Calu3 (cell line): ENCODE data around the gene INO80E. TPM values are rescaled to one million over a fixed set of nuclear protein-coding genes. Genes with fewer than 3 reads are reported as not detected.

Source experiments
- Bru-seq: library from RNA; stranded (reverse); fragments of 400-500 nt; gene quantifications from one replicate; lab custom pipeline; 2021; lab: Mats Ljungman, UMichigan
- BruChase-seq, 2 experiments: library from RNA; stranded (reverse); fragments of 400-500 nt; gene quantifications; one replicate each; lab custom pipeline; 2021; lab: Mats Ljungman, UMichigan
- BruUV-seq: library from RNA; stranded (reverse); fragments of 400-500 nt; replicated peaks from 2 replicates; lab custom pipeline; 2021; lab: Mats Ljungman, UMichigan
- CTCF ChIA-PET: fragments of 300-600 bp; sonication (Branson Sonifier 250); formaldehyde crosslinking; loops from one replicate; lab custom pipeline; 2022; ENCODE audit warnings: antibody characterized with exemption; lab: Charles Lee
- DNase-seq: peaks from one replicate; pipeline ENCODE4 v3.0.0; 2022
- H3K27ac Mint-ChIP-seq: one replicate; pipeline ENCODE4 v1.8.0; 2022; ENCODE audit warnings: mixed read lengths; ENCODE audit not compliant: unreplicated experiment
- H3K27me3 Mint-ChIP-seq: one replicate; pipeline ENCODE4 v1.8.0; 2022; ENCODE audit warnings: mixed read lengths; ENCODE audit not compliant: unreplicated experiment
- H3K36me3 Mint-ChIP-seq: one replicate; pipeline ENCODE4 v1.8.0; 2022; ENCODE audit warnings: mild to moderate bottlenecking, moderate library complexity, mixed read lengths; ENCODE audit not compliant: insufficient read depth, unreplicated experiment
- H3K4me1 Mint-ChIP-seq: one replicate; pipeline ENCODE4 v1.8.0; 2022; ENCODE audit warnings: mild to moderate bottlenecking, low read depth, mixed read lengths; ENCODE audit not compliant: unreplicated experiment
- H3K4me3 Mint-ChIP-seq: one replicate; pipeline ENCODE4 v1.8.0; 2022; ENCODE audit warnings: mild to moderate bottlenecking, low read depth, moderate library complexity, mixed read lengths; ENCODE audit not compliant: unreplicated experiment
- H3K9me3 Mint-ChIP-seq: one replicate; pipeline ENCODE4 v1.8.0; 2022; ENCODE audit warnings: low read depth, mixed read lengths; ENCODE audit not compliant: unreplicated experiment
- CTCF ChIP-seq: fragments of 200-600 bp; IDR thresholded peaks from one replicate; pipeline ENCODE4 v1.8.0; 2022; ENCODE audit warnings: antibody characterized with exemption; ENCODE audit not compliant: unreplicated experiment
- intact Hi-C: fragments of 100-400 bp; cut with micrococcal nuclease; formaldehyde crosslinking; loops from one replicate; pipeline ENCODE4 v1.10.0; 2022; ENCODE audit not compliant: unreplicated experiment
- long read RNA-seq: library from polyadenylated mRNA; stranded (forward); transcript quantifications from one replicate; pipeline ENCODE4 v2.0.0, GENCODE V29; 2022
- total RNA-seq: library from RNA; stranded (reverse); gene quantifications from 2 replicates; pipeline ENCODE4 v1.2.3, GENCODE V29; 2022

Gene INO80E
- total RNA-seq (107 TPM in 2 replicates), Bru-seq, nascent RNA (percentile 69 among the genes with signal in this experiment), BruChase-seq, experiment 1, labeled RNA remaining after a 6-hour chase (percentile 83 among the genes with signal in this experiment), BruChase-seq, experiment 2, labeled RNA remaining after a 2-hour chase (percentile 84 among the genes with signal in this experiment)
- long read RNA-seq, transcript INO80E-207 (7 exons, 2,103 nt), result major isoform, 15 of 34 reads
- long read RNA-seq, partial matches to known transcripts, result 4 of 34 reads
- long read RNA-seq, other reads (novel, unspliced or antisense), result 11 of 34 reads

GRCh38 chr16:29995911-29996765 lies at the start of gene INO80E:
Gene INO80E, plus strand, starts transcription at chr16:29996241. Its CDS starts 70 bp downstream, at chr16:29996311.
- peak within 1 kb of the TSS; percentile 100 for H3K4me3 Mint-ChIP-seq
- peak within 1 kb of the TSS; percentile 87 for H3K27ac Mint-ChIP-seq
- H3K4me1 Mint-ChIP-seq, result peaks cover 26% of the 10 kb centered on the region
- DNase-seq, result peak; percentile 100
- no peak for TF ChIP-seq CTCF
- BruUV-seq, result no TSS peak
- H3K9me3 Mint-ChIP-seq, result no peaks in the 10 kb centered on the region
- H3K27me3 Mint-ChIP-seq, result no peaks in the 10 kb centered on the region
- peaks cover 49% of the 10 kb centered on the region for H3K36me3 Mint-ChIP-seq
- intact Hi-C loops, result no loop called here
- CTCF ChIA-PET, result interaction anchor here (0.6 to 1.2 kb wide), 4 partner anchors 10 to 148 kb away, joined by 3 to 5 read pairs (median 4); partner anchors contain the start of gene KCTD13

GRCh38 chr16:29947897-29948296 lies 48.1 kb upstream of the INO80E start:
- CTCF ChIA-PET, result interaction anchor here (0.7 to 1.1 kb wide), 2 partner anchors 14 to 24 kb away, joined by 3 read pairs; partner anchors contain the start of gene TMEM219
- intact Hi-C loops, result no loop called here
- no peak for TF ChIP-seq CTCF
- DNase-seq, result no peak
- Mint-ChIP-seq H3K4me1 (peaks cover 19% of the 10 kb centered on the region), H3K36me3 (no peaks in the 10 kb centered on the region), H3K27me3 (no peaks in the 10 kb centered on the region), H3K27ac (no peak overlapping the region), H3K4me3 (no peak overlapping the region), H3K9me3 (no peaks in the 10 kb centered on the region)
- BruUV-seq, result no TSS peak

- no peak for TF ChIP-seq CTCF
- Mint-ChIP-seq H3K36me3 (no peaks in the 10 kb centered on the region), H3K9me3 (no peaks in the 10 kb centered on the region), H3K27ac (no peak overlapping the region), H3K4me3 (no peak overlapping the region), H3K27me3 (no peaks in the 10 kb centered on the region), H3K4me1 (no peaks in the 10 kb centered on the region)
- no TSS peak for BruUV-seq
- CTCF ChIA-PET, result interaction anchor here (0.8 kb wide), 1 partner anchor 11 kb away, joined by 3 read pairs; the partner anchor contains the start of gene TMEM219
- intact Hi-C loops, result no loop called here
- DNase-seq, result no peak
Observed at GRCh38 chr16:29950806-29951461, 45.1 kb upstream of the INO80E start.
